ENCODE data around the gene PRR22. TPM values are rescaled to one million over a fixed set of nuclear protein-coding genes. Genes with fewer than 3 reads are reported as not detected.
"Not testable (repeated sequence)": the region's sequence is repeated elsewhere in the genome, so short reads cannot be mapped to it uniquely, and the experiment has no call there.

The PRR22 gene
- total RNA-seq, 1 donor from 2014 or later: 3.1 TPM

- no peak for DNase-seq (ENCODE audit: extremely low spot score, unreplicated experiment)
- Mint-ChIP-seq H3K27me3 (ENCODE audit: unreplicated experiment) (peaks cover 10% of the 10 kb centered on the region), H3K36me3 (ENCODE audit: unreplicated experiment) (no peaks in the 10 kb centered on the region), H3K9me3 (ENCODE audit: unreplicated experiment) (no peaks in the 10 kb centered on the region), H3K27ac (ENCODE audit: unreplicated experiment) (no peak overlapping the region), H3K4me3 (ENCODE audit: unreplicated experiment) (no peak overlapping the region), H3K4me1 (ENCODE audit: unreplicated experiment) (no peaks in the 10 kb centered on the region)
- no peak for TF ChIP-seq CTCF (IDR thresholded peaks at IDR 0.05)
Measured at GRCh38 chr19:5749505-5749904, 35.0 kb downstream of the PRR22 start.

- H3K27me3 Mint-ChIP-seq (ENCODE audit: unreplicated experiment); H3K4me3 Mint-ChIP-seq (ENCODE audit: unreplicated experiment); H3K4me1 Mint-ChIP-seq (ENCODE audit: unreplicated experiment); H3K9me3 Mint-ChIP-seq (ENCODE audit: unreplicated experiment); H3K27ac Mint-ChIP-seq (ENCODE audit: unreplicated experiment); H3K36me3 Mint-ChIP-seq (ENCODE audit: unreplicated experiment); DNase-seq (ENCODE audit: extremely low spot score, unreplicated experiment): not testable (repeated sequence)
Measured at GRCh38 chr19:5748920-5749319, 35.6 kb downstream of the PRR22 start.

- H3K27ac Mint-ChIP-seq (ENCODE audit: unreplicated experiment); H3K36me3 Mint-ChIP-seq (ENCODE audit: unreplicated experiment); H3K9me3 Mint-ChIP-seq (ENCODE audit: unreplicated experiment); DNase-seq (ENCODE audit: extremely low spot score, unreplicated experiment); H3K4me1 Mint-ChIP-seq (ENCODE audit: unreplicated experiment); H3K4me3 Mint-ChIP-seq (ENCODE audit: unreplicated experiment): not testable (repeated sequence)
- H3K27me3 Mint-ChIP-seq (ENCODE audit: unreplicated experiment): peaks cover 15% of the 10 kb centered on the region
Measured at GRCh38 chr19:5744999-5745398, 39.5 kb downstream of the PRR22 start.

- Mint-ChIP-seq H3K4me1 (ENCODE audit: unreplicated experiment) (no peaks in the 10 kb centered on the region), H3K4me3 (ENCODE audit: unreplicated experiment) (no peak overlapping the region), H3K27me3 (ENCODE audit: unreplicated experiment) (peaks cover 15% of the 10 kb centered on the region), H3K9me3 (ENCODE audit: unreplicated experiment) (no peaks in the 10 kb centered on the region), H3K27ac (ENCODE audit: unreplicated experiment) (no peak overlapping the region), H3K36me3 (ENCODE audit: unreplicated experiment) (no peaks in the 10 kb centered on the region)
- no peak for DNase-seq (ENCODE audit: extremely low spot score, unreplicated experiment)
- TF ChIP-seq CTCF (IDR thresholded peaks at IDR 0.05): no peak
Measured at GRCh38 chr19:5743630-5744029, 40.9 kb downstream of the PRR22 start.

GRCh38 chr19:5742051-5742450 lies 42.5 kb downstream of the PRR22 start:
- TF ChIP-seq CTCF (IDR thresholded peaks at IDR 0.05): no peak
- no peak overlapping the region for H3K4me3 Mint-ChIP-seq (ENCODE audit: unreplicated experiment)
- no peaks in the 10 kb centered on the region for H3K4me1 Mint-ChIP-seq (ENCODE audit: unreplicated experiment)
- DNase-seq (ENCODE audit: extremely low spot score, unreplicated experiment): no peak
- H3K27me3 Mint-ChIP-seq (ENCODE audit: unreplicated experiment): peaks cover 15% of the 10 kb centered on the region
- H3K9me3 Mint-ChIP-seq (ENCODE audit: unreplicated experiment): no peaks in the 10 kb centered on the region
- H3K36me3 Mint-ChIP-seq (ENCODE audit: unreplicated experiment): no peaks in the 10 kb centered on the region
- no peak overlapping the region for H3K27ac Mint-ChIP-seq (ENCODE audit: unreplicated experiment)

- Mint-ChIP-seq H3K4me3 (ENCODE audit: unreplicated experiment) (no peak overlapping the region), H3K4me1 (ENCODE audit: unreplicated experiment) (no peaks in the 10 kb centered on the region), H3K27me3 (ENCODE audit: unreplicated experiment) (peaks cover 11% of the 10 kb centered on the region), H3K9me3 (ENCODE audit: unreplicated experiment) (no peaks in the 10 kb centered on the region), H3K36me3 (ENCODE audit: unreplicated experiment) (no peaks in the 10 kb centered on the region), H3K27ac (ENCODE audit: unreplicated experiment) (no peak overlapping the region)
- no peak for DNase-seq (ENCODE audit: extremely low spot score, unreplicated experiment)
- TF ChIP-seq CTCF (IDR thresholded peaks at IDR 0.05): no peak
Measured at GRCh38 chr19:5738423-5738822, 46.1 kb downstream of the PRR22 start.

- not testable (repeated sequence) for DNase-seq (ENCODE audit: extremely low spot score, unreplicated experiment); H3K27ac Mint-ChIP-seq (ENCODE audit: unreplicated experiment); H3K4me1 Mint-ChIP-seq (ENCODE audit: unreplicated experiment); H3K36me3 Mint-ChIP-seq (ENCODE audit: unreplicated experiment); H3K9me3 Mint-ChIP-seq (ENCODE audit: unreplicated experiment); H3K4me3 Mint-ChIP-seq (ENCODE audit: unreplicated experiment); H3K27me3 Mint-ChIP-seq (ENCODE audit: unreplicated experiment)
Measured at GRCh38 chr19:5733172-5733571, 51.4 kb downstream of the PRR22 start.
